Thymus (tissue), 11 donors: ENCODE measurements around the gene CD302. TPM values are rescaled to one million over a fixed set of nuclear protein-coding genes. Genes with fewer than 3 reads are reported as not detected.

ENCODE experiments used
- DNase-seq, 9 donors: peaks; one replicate each; pipeline ENCODE4 v3.0.0-alpha.2; 2013; ENCODE audit warnings: low spot score in 9 of 9, low read depth in 6 of 9, missing footprints in 1 of 9
- H3K27ac ChIP-seq, 2 donors: one replicate each; pipeline ENCODE4 v1.5.1; 2013; ENCODE audit warnings: control low read depth in 1 of 2, low read depth in 1 of 2, low read length in 1 of 2, mild to moderate bottlenecking in 1 of 2, moderate library complexity in 1 of 2
- H3K27me3 ChIP-seq, 2 donors: one replicate each; pipeline ENCODE4 v1.5.1; 2013; ENCODE audit warnings: low read length in 1 of 2; ENCODE audit not compliant: control insufficient read depth in 2 of 2, insufficient read depth in 1 of 2
- H3K36me3 ChIP-seq, 2 donors: one replicate each; pipeline ENCODE4 v1.5.1; 2013; ENCODE audit warnings: low read length in 1 of 2, mild to moderate bottlenecking in 1 of 2, moderate library complexity in 1 of 2; ENCODE audit not compliant: control insufficient read depth in 2 of 2, insufficient read depth in 2 of 2
- H3K4me1 ChIP-seq, 2 donors: one replicate each; pipeline ENCODE4 v1.5.1; 2013; ENCODE audit warnings: low read length in 2 of 2; ENCODE audit not compliant: control insufficient read depth in 2 of 2, insufficient read depth in 2 of 2
- H3K4me3 ChIP-seq, 2 donors: one replicate each; pipeline ENCODE4 v1.5.1; 2013; ENCODE audit warnings: low read length in 2 of 2, control low read depth in 1 of 2, mild to moderate bottlenecking in 1 of 2
- H3K9me3 ChIP-seq, 2 donors: one replicate each; pipeline ENCODE4 v1.5.1; 2013; ENCODE audit warnings: low read length in 1 of 2, mild to moderate bottlenecking in 1 of 2; ENCODE audit not compliant: control insufficient read depth in 2 of 2, insufficient read depth in 1 of 2
- WGBS: extraction: QIAGEN DNeasy Blood & Tissue Kit; methylation state at CpG from one replicate; pipeline ENCODE4 v1.1.7; 2013; 5-methylcytosine and 5-hydroxymethylcytosine counted together
- polyA plus RNA-seq: library from polyadenylated mRNA; stranded (reverse); fragments of 200-250 nt; gene quantifications from one replicate; pipeline ENCODE4 v1.2.3, GENCODE V29; 2013
- total RNA-seq: library from RNA; stranded (reverse); fragments of 120-200 nt; gene quantifications from one replicate; pipeline ENCODE4 v1.2.4, GENCODE V29; 2013
- donor health status: healthy.

CD302 gene
- total and polyA plus RNA-seq, 2 donors: 4.6 to 13.7 TPM

DNA sequence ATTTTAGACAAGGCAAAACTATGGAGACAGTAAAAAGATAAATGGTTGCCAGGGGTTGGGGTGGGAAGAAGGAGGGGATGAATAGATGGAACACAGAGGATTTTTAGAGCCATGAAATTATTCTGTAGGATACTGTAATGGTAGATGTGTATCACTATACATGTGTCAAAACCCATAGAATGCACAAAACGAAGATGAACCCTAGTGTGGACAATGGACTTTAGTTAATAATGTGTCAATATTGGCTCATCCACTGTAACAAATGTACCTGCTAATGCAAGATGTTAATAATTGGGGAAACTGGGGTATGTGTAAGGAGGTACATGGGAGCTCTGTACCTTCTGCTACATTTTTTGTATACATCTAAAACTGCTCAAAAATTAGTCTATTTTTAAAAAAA is 1.8 kb upstream of the CD302 start:
- Histone ChIP-seq H3K9me3 (no peaks in the 10 kb centered on the region), H3K27me3 (peaks cover 0 to 24% of the 10 kb centered on the region in 2 donors), H3K27ac (no peak overlapping the region), H3K36me3 (no peaks in the 10 kb centered on the region), H3K4me3 (no peak overlapping the region), H3K4me1 (peaks cover 0 to 14% of the 10 kb centered on the region in 2 donors)
- 97% methylated on average over 1 of the region's 1 CpG for WGBS
- no peak for DNase-seq

DNA sequence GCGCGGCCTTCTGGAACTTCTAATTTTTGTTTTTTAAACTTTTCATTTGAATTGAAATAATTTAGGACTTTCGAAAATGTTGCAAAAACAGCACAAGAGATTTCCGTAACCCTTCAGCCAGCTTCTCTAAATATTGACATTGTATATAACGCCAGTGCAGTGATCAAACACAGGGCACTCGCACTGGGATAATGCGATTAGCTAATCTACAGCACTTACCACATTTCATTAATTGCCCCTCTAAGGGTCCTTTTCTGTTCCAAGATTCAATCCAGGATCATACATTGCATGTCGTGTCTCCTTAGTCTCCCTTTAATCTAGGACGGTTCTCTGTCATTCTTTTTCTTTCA is 343 bp upstream of the CD302 start:
- peaks cover 0 to 14% of the 10 kb centered on the region in 2 donors for H3K4me1 ChIP-seq
- peaks cover 0 to 24% of the 10 kb centered on the region in 2 donors for H3K27me3 ChIP-seq
- 41% methylated on average over 9 of the region's 9 CpGs for WGBS
- no peak overlapping the region for H3K27ac ChIP-seq
- no peaks in the 10 kb centered on the region for H3K36me3 ChIP-seq
- DNase-seq: no peak
- H3K9me3 ChIP-seq: no peaks in the 10 kb centered on the region
- peak overlapping the region; percentile 24 to 64 for H3K4me3 ChIP-seq

DNA sequence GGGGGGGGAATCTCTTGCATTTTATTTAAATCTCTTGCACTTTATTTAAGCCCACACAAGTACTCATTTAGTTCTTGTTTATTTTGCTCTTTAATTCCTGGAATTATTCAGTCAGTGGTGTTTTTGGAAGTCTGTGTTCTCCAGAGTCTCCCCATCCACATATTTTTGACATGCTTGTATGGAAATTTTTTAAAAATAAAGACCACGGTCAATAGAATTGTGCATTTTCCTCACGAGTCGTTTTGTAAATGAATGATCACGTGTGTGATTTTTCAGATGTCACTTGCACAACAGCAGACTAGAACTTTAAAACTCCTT is 824 bp downstream of the CD302 start:
- DNase-seq: no peak
- Histone ChIP-seq H3K36me3 (no peaks in the 10 kb centered on the region), H3K27ac (no peak overlapping the region), H3K9me3 (no peaks in the 10 kb centered on the region), H3K4me1 (peaks cover 0 to 14% of the 10 kb centered on the region in 2 donors), H3K4me3 (peak overlapping the region; percentile 46 to 64), H3K27me3 (peaks cover 0 to 24% of the 10 kb centered on the region in 2 donors)
- WGBS: 16% methylated on average over 4 of the region's 4 CpGs

DNA sequence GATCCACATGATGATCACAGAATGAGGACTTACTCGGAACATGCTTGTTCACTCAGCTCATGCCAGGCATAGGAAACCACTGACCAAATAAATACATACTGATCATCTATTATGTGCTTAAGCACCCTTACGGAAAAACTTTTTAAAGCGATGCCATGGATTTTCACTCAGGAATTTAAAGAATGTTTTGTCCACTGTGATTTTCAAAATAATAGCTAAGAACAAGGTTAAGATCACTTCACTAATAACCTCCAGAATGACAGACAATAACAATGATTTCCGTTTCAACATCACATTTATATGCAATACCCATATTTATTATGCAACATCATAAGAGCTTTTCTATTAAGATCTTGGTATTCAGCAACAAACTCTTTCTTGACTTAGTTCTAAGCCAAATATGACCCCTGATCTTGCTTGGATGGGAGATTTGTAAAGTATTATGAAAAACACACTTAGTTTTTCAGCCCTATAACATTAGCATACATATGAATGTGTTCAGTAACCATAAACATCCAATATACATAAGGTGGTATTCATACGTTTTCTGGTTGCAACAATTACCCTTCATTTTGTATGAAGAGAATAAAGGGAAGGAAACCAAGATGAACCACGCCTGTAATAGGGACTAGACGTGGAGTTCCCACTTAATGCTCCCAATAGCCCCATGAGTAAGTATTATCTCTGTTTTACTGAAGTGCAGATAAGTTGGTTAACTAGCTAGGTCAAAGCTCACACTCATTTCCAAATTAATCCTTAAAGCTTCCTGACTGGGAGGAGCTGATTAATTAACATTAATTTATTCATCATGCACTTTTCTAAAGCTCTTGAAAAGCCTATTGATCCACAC is 1.9 kb downstream of the CD302 start:
- WGBS: 88% methylated on average over 7 of the region's 7 CpGs
- Histone ChIP-seq H3K36me3 (no peaks in the 10 kb centered on the region), H3K27me3 (peaks cover 0 to 24% of the 10 kb centered on the region in 2 donors), H3K27ac (no peak overlapping the region), H3K9me3 (no peaks in the 10 kb centered on the region), H3K4me3 (no peak overlapping the region), H3K4me1 (peaks cover 0 to 8% of the 10 kb centered on the region in 2 donors)
- no peak for DNase-seq

DNA sequence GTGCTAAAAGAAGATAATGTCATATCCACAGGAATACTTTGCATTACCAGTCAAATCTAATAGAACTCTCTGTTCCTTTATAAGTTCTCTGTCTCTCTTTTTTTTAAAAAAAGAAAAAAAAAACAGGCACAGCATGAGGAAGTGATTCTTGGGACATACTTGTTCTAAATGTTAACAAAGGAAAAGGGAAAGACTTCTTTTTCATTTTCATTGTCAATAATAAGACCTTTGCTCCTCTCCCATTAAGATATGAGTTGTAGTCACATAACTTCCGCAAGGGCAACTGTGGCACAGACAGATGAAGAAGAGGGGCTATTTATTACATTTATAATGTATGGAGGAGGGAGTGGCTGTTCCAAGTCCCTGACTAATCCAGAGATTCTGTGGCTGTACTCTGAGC is 4.7 kb downstream of the CD302 start:
- 100% methylated on average over 1 of the region's 1 CpG for WGBS

DNA sequence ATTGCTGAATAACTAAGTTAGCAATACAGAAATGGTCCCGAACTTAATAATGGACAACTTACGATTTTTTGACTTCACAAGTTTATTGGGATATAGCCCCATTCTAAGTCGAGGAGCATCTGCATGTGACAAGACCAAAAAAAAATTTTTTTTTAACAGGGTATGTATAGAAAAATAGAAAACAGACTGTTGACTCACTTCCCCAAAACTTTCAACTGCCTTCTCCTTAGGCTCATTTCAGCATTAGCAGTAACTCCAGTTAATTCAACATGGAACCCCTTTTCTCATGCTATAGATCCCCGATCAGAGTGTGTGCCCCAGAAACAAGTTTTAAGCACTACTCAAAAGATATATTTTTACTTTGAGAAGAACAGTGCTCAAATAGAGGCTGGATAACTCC is 5.4 kb downstream of the CD302 start:
- DNase-seq: no peak
- Histone ChIP-seq H3K9me3 (no peaks in the 10 kb centered on the region), H3K4me1 (peaks cover 0 to 3% of the 10 kb centered on the region in 2 donors), H3K36me3 (no peaks in the 10 kb centered on the region), H3K4me3 (no peak overlapping the region), H3K27me3 (peaks cover 0 to 10% of the 10 kb centered on the region in 2 donors), H3K27ac (no peak overlapping the region)
- WGBS: 89% methylated on average over 4 of the region's 4 CpGs

More for the DNA sequence above, 4.7 kb downstream of the CD302 start:
- no peaks in the 10 kb centered on the region for H3K36me3 ChIP-seq
- DNase-seq: no peak
- H3K4me3 ChIP-seq: no peak overlapping the region
- peaks cover 0 to 7% of the 10 kb centered on the region in 2 donors for H3K4me1 ChIP-seq
- no peak overlapping the region for H3K27ac ChIP-seq
- H3K27me3 ChIP-seq: peaks cover 0 to 17% of the 10 kb centered on the region in 2 donors
- H3K9me3 ChIP-seq: no peaks in the 10 kb centered on the region

DNA sequence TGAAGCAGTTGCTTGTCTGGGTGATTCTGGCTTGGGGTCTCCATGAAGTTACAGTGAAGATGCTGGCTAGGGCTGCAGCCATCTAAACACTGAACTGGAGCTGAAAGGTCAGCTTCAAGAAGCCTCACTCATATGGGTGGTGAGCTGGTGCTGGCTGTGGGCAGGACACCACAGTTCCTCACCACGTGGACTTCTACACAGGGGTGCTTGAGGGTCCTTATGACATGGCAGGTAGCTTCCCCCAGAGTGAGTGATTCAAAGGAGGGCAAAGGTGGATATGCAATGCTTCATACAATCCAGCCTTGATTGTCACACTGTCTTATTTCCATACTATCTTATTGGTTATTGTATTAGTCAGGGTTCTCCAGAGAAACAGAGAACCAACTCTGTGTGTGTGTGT is 6.0 kb downstream of the CD302 start:
- WGBS: 91% methylated on average over 1 of the region's 1 CpG
- Histone ChIP-seq H3K27ac (no peak overlapping the region), H3K4me1 (no peaks in the 10 kb centered on the region)

DNA sequence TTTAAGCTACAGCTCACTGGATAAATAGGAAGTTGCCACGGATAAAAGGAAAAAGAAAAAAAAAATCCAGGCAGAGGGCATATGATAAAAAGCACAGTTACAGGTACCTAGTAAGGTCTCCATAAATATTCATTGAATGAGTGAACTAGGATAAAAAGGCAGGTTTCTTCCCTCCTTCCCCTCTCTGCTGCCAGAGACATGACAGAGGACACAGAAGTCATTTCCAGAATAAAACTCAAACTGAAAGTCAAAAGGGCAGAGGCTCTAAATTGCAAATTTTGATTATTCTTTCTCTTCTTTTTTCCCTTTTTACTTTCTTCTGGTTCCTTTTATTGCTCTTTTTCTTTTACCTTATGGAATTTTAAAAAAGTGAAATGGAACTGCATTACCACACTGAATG is 7.7 kb downstream of the CD302 start:
- Histone ChIP-seq H3K4me1 (no peaks in the 10 kb centered on the region), H3K36me3 (no peaks in the 10 kb centered on the region), H3K27me3 (no peaks in the 10 kb centered on the region), H3K9me3 (no peaks in the 10 kb centered on the region), H3K27ac (no peak overlapping the region), H3K4me3 (no peak overlapping the region)
- DNase-seq: no peak
- WGBS: 59% methylated on average over 1 of the region's 1 CpG

More for the DNA sequence above, 6.0 kb downstream of the CD302 start:
- Histone ChIP-seq H3K36me3 (no peaks in the 10 kb centered on the region), H3K9me3 (no peaks in the 10 kb centered on the region), H3K27me3 (peaks cover 0 to 4% of the 10 kb centered on the region in 2 donors), H3K4me3 (no peak overlapping the region)
- DNase-seq: no peak

DNA sequence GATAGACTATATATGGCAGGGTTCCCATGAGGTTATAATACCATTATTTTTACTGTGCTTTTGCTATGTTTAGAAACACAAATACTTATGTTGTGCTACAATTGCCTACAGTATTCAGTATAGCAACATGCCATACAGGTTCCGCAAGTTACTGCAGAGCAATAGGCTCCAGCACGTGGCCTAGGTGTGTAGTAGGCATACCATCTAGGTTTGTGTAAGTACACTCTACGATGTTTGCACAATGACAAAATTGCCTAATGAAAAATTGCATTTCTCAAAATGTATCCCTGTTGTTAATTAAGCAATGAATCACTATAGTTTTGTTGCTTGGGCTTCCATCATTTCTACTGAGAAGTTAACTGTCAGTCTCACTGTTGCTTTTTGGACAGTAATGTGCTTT is 9.8 kb downstream of the CD302 start:
- DNase-seq: no peak
- Histone ChIP-seq H3K27ac (no peak overlapping the region), H3K4me1 (no peaks in the 10 kb centered on the region)

More for the DNA sequence above, 9.8 kb downstream of the CD302 start:
- no peaks in the 10 kb centered on the region for H3K9me3 ChIP-seq
- 97% methylated on average over 3 of the region's 3 CpGs for WGBS
- H3K36me3 ChIP-seq: no peaks in the 10 kb centered on the region
- H3K27me3 ChIP-seq: no peaks in the 10 kb centered on the region
- no peak overlapping the region for H3K4me3 ChIP-seq
